Adrenal gland (tissue), 5 donors: ENCODE measurements around the gene RBM19.

ENCODE experiments used
- POLR2A ChIP-seq, 2 donors: fragments of 450-650 bp; IDR thresholded peaks; one replicate each; pipeline ENCODE4 v1.6.1; 2017; ENCODE audit warnings: antibody characterized with exemption in 2 of 2, mild to moderate bottlenecking in 2 of 2, moderate library complexity in 1 of 2
- TF ChIP-seq, protein P1 (sequence below), 6 experiments: fragments of 450-650 bp in 4 of 6; fragments of 200-600 bp in 2 of 6; sonication (generic) in 1 of 6; IDR thresholded peaks; 1 replicate in 5 of 6; 2 replicates in 1 of 6; pipeline versions ENCODE4 v1.5.1 to v1.8.0; 2016 to 2021; ENCODE audit warnings: antibody characterized with exemption in 6 of 6, mild to moderate bottlenecking in 2 of 6, moderate library complexity in 1 of 6
- donor health status: DM: no; HTN: no; CAD: no.

DNA sequence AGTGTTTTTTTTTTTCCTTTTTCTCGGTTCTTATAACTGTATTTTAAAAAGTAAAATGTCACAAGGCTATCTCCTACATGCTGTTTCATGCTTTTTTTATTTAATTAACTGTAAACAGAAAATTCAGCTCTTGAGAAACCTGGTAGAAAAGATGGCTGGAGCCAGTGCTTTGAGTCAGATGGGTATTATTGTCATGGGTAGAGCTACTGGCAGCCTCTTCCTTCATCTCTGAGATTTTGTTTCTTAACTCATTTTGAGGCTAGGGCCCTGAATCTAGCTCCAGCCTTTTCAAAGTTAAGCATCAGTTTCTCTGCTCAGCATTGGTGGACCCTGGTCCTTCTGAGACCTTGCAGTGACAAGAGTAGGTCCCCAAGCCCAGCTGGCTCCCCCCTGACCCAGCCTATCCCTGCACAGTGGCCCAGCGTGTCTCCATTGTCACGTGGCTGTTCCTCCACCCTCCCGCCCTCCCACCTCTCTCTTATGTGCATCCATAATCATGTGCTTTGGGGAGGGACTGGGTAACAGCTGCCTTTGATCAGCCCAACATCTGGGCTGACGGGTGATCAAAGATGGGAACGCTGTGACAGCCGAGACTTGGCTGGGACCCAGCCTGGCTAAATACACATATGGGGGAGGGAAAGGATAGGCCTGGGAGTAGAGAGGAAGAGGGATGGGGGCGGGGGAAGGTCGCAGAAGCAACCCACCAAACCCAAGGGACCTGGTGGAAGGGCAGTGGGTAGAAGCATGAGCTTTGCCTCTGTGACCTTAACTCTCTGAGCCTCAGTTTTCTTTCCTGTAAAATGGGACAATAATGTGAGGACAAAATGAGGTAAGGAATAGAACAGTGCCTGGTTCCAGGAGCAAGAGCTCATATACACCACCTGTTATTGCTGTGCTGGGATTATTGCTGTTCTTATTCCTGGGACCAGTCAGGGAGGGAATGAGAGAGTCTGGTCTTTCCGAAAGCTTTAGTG, 24.4 kb upstream of the RBM19 start:
- TF ChIP-seq, protein P1, sequence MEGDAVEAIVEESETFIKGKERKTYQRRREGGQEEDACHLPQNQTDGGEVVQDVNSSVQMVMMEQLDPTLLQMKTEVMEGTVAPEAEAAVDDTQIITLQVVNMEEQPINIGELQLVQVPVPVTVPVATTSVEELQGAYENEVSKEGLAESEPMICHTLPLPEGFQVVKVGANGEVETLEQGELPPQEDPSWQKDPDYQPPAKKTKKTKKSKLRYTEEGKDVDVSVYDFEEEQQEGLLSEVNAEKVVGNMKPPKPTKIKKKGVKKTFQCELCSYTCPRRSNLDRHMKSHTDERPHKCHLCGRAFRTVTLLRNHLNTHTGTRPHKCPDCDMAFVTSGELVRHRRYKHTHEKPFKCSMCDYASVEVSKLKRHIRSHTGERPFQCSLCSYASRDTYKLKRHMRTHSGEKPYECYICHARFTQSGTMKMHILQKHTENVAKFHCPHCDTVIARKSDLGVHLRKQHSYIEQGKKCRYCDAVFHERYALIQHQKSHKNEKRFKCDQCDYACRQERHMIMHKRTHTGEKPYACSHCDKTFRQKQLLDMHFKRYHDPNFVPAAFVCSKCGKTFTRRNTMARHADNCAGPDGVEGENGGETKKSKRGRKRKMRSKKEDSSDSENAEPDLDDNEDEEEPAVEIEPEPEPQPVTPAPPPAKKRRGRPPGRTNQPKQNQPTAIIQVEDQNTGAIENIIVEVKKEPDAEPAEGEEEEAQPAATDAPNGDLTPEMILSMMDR (IDR thresholded peaks at IDR 0.05), result no peak
- TF ChIP-seq POLR2A (IDR thresholded peaks at IDR 0.05), result no peak
